ENCODE measurements around the gene MYBBP1A. TPM values are rescaled to one million over a fixed set of nuclear protein-coding genes. Genes with fewer than 3 reads are reported as not detected.

The MYBBP1A gene
- total and polyA plus RNA-seq, 3 experiments from 2014 or later: 34.1 to 157 (median 148) TPM

DNA sequence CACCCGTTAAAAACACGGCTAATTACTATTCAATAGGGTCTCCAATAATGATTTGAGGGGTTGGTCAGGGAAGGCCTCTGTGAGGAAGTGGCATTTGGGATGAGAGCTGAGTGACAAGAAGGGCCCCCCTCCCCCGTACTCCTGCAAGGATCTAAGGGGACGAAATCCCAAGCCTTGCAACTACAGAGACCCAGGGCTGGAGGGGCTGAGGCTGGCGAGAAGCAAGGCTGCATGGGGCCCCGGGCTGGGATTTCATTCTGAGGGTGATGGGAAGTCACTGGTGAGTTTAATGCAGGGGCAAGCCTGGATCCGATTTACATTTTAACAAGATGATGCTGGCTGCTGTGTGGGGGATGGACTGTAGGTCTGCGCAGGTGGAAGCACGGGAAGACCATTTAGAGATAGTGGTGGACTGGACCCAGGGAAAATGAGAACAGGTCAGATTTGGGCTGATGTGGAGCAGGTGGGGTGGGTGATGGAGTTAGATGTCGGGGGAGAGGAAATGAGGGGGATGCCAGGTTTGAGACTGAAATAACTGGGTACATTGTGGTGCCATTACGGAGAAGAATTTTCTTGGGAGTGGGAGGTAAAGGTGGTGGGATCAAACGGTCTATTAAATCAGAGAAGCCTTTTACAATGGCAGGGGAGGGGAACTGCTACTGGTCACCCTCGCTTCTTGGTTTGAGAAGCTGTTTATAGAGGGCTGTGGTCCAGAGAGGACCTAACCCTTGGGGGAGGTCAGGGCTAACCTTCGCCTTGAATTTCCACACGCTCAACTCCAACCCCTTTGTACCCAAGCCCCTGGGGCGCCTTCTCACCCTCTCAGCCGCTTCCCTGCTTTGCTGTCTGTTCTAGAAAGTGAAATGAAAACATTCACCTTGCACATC, 932 bp upstream of the MYBBP1A start:
- no peaks in the 10 kb centered on the region for H3K9me3 ChIP-seq (ENCODE audit: low read length)
- H3K4me3 Mint-ChIP-seq: peak overlapping the region; percentile 83 to 97 (median 96)
- H3K9me3 Mint-ChIP-seq: no peaks in the 10 kb centered on the region
- CTCF ChIA-PET: interaction anchor here (1.7 to 2.5 kb wide), 2 partner anchors 10 to 11 kb away, joined by 14 to 18 read pairs; no protein-coding TSS in a partner anchor
- peaks cover 0 to 35% (median 1%) of the 10 kb centered on the region in 3 donors for H3K36me3 Mint-ChIP-seq
- H3K36me3 ChIP-seq (ENCODE audit: insufficient read depth, low read length): peaks cover 7% of the 10 kb centered on the region
- H3K4me3 ChIP-seq (ENCODE audit: low read length): peak overlapping the region; percentile 75
- H3K27me3 ChIP-seq (ENCODE audit: insufficient read depth, low read length, poor library complexity, severe bottlenecking): no peaks in the 10 kb centered on the region
- peak overlapping the region; percentile 65 to 99 (median 97) for H3K27ac Mint-ChIP-seq
- no peaks in the 10 kb centered on the region for H3K27me3 Mint-ChIP-seq
- H3K4me1 ChIP-seq (ENCODE audit: insufficient read depth, low read length): peaks cover 21% of the 10 kb centered on the region
- POLR2A ChIA-PET: interaction anchor here (0.6 to 1.0 kb wide), 4 partner anchors 11 to 294 kb away, joined by 3 to 4 read pairs (median 4); partner anchors contain the start of gene SPNS3
- no peak for DNase-seq
- H3K4me1 Mint-ChIP-seq: peaks cover 27 to 30% (median 30%) of the 10 kb centered on the region in 3 donors
- peak overlapping the region; percentile 59 for H3K27ac ChIP-seq (ENCODE audit: low read depth, low read length)

DNA sequence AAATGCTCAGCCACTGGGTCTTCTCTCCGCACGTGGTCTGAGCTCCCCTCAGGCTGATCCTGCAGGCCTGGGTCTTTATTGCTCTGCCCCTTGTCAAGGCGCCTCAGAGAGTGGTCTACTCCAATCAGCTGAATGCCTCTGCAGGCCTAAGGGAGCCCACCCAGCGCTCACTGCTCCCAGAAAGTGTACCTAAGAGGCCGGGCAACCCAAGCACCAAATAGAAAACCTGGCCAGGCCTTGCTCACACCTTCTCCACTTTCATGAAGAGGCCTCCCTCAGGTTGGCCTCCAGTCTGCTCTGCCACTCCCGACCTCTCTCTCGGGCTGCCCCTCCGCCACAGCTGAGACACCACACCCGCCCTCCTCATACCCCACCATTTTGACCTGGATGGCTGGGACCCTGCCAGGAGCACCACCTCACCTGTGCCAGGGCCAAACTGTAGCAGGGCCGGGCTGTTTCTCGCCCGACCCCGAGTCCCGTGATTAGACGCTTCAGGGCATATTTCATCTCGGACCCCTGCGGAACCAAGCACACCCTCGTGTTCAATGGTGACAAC, 665 bp downstream of the MYBBP1A start:
- Histone ChIP-seq H3K4me3 (ENCODE audit: low read length) (peak overlapping the region; percentile 75), H3K27me3 (ENCODE audit: insufficient read depth, low read length, poor library complexity, severe bottlenecking) (no peaks in the 10 kb centered on the region), H3K36me3 (ENCODE audit: insufficient read depth, low read length) (peaks cover 22% of the 10 kb centered on the region), H3K4me1 (ENCODE audit: insufficient read depth, low read length) (peaks cover 21% of the 10 kb centered on the region), H3K9me3 (ENCODE audit: low read length) (no peaks in the 10 kb centered on the region), H3K27ac (ENCODE audit: low read depth, low read length) (peak overlapping the region; percentile 59)
- ChIA-PET CTCF (interaction anchor here (2.5 kb wide), 1 partner anchor 12 kb away, joined by 14 read pairs; no protein-coding TSS in a partner anchor), POLR2A (interaction anchor here (0.7 kb wide), 1 partner anchor 12 kb away, joined by 3 read pairs; no protein-coding TSS in a partner anchor)
- peak overlapping the region; percentile 83 to 97 (median 96) for H3K4me3 Mint-ChIP-seq
- no peak for DNase-seq
- no peaks in the 10 kb centered on the region for H3K27me3 Mint-ChIP-seq
- H3K4me1 Mint-ChIP-seq: peaks cover 27 to 32% (median 30%) of the 10 kb centered on the region in 3 donors
- H3K36me3 Mint-ChIP-seq: peaks cover 0 to 51% (median 3%) of the 10 kb centered on the region in 3 donors
- peak overlapping the region; percentile 65 to 99 (median 94) for H3K27ac Mint-ChIP-seq
- no peaks in the 10 kb centered on the region for H3K9me3 Mint-ChIP-seq

DNA sequence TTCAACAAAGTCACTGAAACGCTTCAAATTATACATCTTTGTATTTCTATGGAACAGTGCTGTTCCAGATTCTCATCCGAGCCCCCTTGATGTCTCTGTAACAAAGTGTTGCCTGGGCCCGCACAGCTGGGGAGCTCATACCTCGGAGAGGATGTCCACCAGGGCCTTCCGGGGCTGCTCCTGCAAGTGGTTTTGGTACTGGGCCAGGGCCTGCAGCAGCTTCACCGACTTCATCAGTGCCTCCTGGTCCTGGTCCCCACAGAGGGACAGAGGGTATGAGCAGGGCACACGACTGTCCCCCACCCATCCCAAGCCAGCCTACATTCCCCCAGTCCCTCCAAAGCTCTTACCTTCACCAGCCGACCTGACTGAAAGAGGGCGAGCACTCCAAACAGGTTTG, 1.5 kb downstream of the MYBBP1A start:
- Mint-ChIP-seq H3K36me3 (peaks cover 0 to 58% (median 3%) of the 10 kb centered on the region in 3 donors), H3K4me3 (peak overlapping the region in 6 of 7 donors; percentile 94 to 97 (median 96)), H3K9me3 (no peaks in the 10 kb centered on the region), H3K27ac (peak overlapping the region in 1 of 8 donors; percentile 50), H3K27me3 (no peaks in the 10 kb centered on the region), H3K4me1 (peaks cover 27 to 32% (median 30%) of the 10 kb centered on the region in 3 donors)
- DNase-seq: no peak
- peak overlapping the region; percentile 75 for H3K4me3 ChIP-seq (ENCODE audit: low read length)
- ChIA-PET CTCF (interaction anchor here (1.4 to 2.5 kb wide), 2 partner anchors 13 kb away, joined by 4 to 14 read pairs; no protein-coding TSS in a partner anchor), POLR2A (no interaction called here)
- no peaks in the 10 kb centered on the region for H3K27me3 ChIP-seq (ENCODE audit: insufficient read depth, low read length, poor library complexity, severe bottlenecking)
- no peaks in the 10 kb centered on the region for H3K9me3 ChIP-seq (ENCODE audit: low read length)
- peaks cover 21% of the 10 kb centered on the region for H3K4me1 ChIP-seq (ENCODE audit: insufficient read depth, low read length)
- no peak overlapping the region for H3K27ac ChIP-seq (ENCODE audit: low read depth, low read length)
- H3K36me3 ChIP-seq (ENCODE audit: insufficient read depth, low read length): peaks cover 30% of the 10 kb centered on the region

DNA sequence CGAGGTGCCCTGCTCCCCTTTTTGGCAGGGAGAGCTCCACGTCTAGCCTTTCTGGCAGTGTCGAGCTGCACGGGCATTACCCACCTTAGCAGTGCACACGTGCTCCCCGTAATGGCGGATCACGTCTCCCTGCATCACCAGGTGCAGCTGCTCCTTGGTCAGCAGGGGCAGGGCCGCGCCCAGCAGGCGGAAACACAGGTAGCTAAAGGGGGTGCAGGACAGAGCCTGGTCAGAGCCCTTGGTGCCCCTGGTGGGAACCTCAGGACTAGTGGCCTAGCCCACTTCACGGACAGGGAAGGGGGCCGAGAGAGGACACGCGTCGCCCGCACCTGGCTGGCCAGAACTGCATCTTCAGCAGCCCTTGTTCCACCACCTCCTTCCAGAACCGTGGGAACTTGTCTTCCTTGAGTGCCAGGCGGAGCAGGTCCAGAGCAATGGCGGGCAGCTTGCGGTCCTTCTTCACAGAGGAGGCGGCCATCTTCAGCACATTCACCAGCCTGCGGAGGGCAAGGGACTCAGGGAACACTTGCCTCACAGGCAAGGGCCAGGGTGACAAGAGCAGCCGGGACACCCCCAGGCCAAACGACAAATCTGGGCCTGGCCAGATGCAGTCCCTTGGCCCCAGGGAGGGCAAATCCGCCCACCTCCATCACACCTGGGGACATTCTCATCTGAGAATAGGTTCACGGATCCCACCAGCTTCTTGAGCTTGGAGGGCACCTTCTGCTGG, 3.2 kb downstream of the MYBBP1A start:
- Mint-ChIP-seq H3K36me3 (peaks cover 0 to 73% (median 3%) of the 10 kb centered on the region in 3 donors), H3K4me1 (peaks cover 27 to 32% (median 30%) of the 10 kb centered on the region in 3 donors), H3K27me3 (no peaks in the 10 kb centered on the region), H3K27ac (no peak overlapping the region), H3K4me3 (peak overlapping the region in 2 of 7 donors; percentile 15 to 54), H3K9me3 (no peaks in the 10 kb centered on the region)
- ChIA-PET CTCF (interaction anchor here (1.4 kb wide), 1 partner anchor 15 kb away, joined by 4 read pairs; no protein-coding TSS in a partner anchor), POLR2A (no interaction called here)
- H3K9me3 ChIP-seq (ENCODE audit: low read length): no peaks in the 10 kb centered on the region
- H3K36me3 ChIP-seq (ENCODE audit: insufficient read depth, low read length): peaks cover 45% of the 10 kb centered on the region
- no peak for DNase-seq
- no peaks in the 10 kb centered on the region for H3K27me3 ChIP-seq (ENCODE audit: insufficient read depth, low read length, poor library complexity, severe bottlenecking)
- H3K4me1 ChIP-seq (ENCODE audit: insufficient read depth, low read length): peaks cover 21% of the 10 kb centered on the region
- no peak overlapping the region for H3K27ac ChIP-seq (ENCODE audit: low read depth, low read length)
- no peak overlapping the region for H3K4me3 ChIP-seq (ENCODE audit: low read length)

DNA sequence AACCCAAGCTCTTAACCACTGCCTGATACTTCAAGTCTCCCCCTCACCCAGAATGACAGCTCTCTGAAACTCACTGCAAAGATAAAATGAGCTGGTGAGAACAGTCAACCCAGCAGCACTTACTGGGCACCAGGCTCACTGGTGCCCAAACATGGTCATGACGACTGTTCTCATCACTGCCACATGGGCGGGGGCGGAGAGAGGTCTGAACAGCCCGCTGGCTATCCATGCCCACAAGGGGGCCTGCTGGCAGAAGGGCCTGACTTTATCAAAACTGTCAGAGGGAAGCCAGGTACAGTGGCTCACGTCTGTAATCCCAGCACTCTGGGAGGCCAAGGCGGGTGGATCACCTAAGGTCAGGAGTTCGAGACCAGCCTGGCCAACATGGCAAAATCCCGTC, 4.0 kb downstream of the MYBBP1A start:
- Mint-ChIP-seq H3K4me1 (peaks cover 25 to 31% (median 28%) of the 10 kb centered on the region in 3 donors), H3K9me3 (no peaks in the 10 kb centered on the region), H3K27me3 (no peaks in the 10 kb centered on the region), H3K4me3 (no peak overlapping the region), H3K27ac (peak overlapping the region in 1 of 8 donors; percentile 47), H3K36me3 (peaks cover 0 to 80% (median 3%) of the 10 kb centered on the region in 3 donors)
- Histone ChIP-seq H3K4me1 (ENCODE audit: insufficient read depth, low read length) (peaks cover 19% of the 10 kb centered on the region), H3K27me3 (ENCODE audit: insufficient read depth, low read length, poor library complexity, severe bottlenecking) (no peaks in the 10 kb centered on the region), H3K27ac (ENCODE audit: low read depth, low read length) (no peak overlapping the region), H3K9me3 (ENCODE audit: low read length) (no peaks in the 10 kb centered on the region), H3K4me3 (ENCODE audit: low read length) (no peak overlapping the region), H3K36me3 (ENCODE audit: insufficient read depth, low read length) (peaks cover 51% of the 10 kb centered on the region)
- CTCF ChIA-PET: interaction anchor here (0.9 kb wide), 1 partner anchor 42 kb away, joined by 3 read pairs; no protein-coding TSS in a partner anchor
- DNase-seq: no peak
- POLR2A ChIA-PET: no interaction called here

DNA sequence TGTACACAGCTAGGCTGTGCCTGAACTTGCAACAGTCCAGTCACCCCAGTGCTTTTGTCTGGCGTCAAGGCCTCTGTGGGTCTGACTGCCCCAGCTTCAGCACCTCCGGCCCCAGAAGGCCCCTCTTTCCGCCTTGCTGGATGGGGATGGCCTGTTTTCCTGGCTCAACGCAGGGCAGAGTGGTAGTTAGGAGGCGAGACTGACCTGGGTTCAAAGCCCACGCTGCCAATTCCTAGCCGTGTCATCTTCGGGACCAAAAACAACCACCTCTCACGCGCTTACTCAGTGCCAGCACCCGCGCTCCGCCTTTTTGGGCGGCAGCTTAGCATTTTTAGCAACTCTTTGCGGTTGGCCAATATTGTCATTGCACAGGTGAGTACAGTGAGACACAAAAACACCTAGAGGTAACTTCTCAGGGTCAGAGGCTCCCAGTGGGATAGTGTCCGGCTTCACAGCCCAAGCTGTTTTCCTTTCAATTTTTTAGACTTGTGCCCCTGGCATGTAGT, 4.6 kb downstream of the MYBBP1A start:
- Mint-ChIP-seq H3K27ac (no peak overlapping the region), H3K36me3 (peaks cover 0 to 85% (median 3%) of the 10 kb centered on the region in 3 donors), H3K4me3 (no peak overlapping the region), H3K27me3 (no peaks in the 10 kb centered on the region), H3K9me3 (no peaks in the 10 kb centered on the region), H3K4me1 (peaks cover 20 to 25% (median 22%) of the 10 kb centered on the region in 3 donors)
- CTCF ChIA-PET: interaction anchor here (0.9 to 2.5 kb wide), 2 partner anchors 14 to 41 kb away, joined by 3 to 8 read pairs; no protein-coding TSS in a partner anchor
- H3K27ac ChIP-seq (ENCODE audit: low read depth, low read length): no peak overlapping the region
- no peaks in the 10 kb centered on the region for H3K27me3 ChIP-seq (ENCODE audit: insufficient read depth, low read length, poor library complexity, severe bottlenecking)
- peaks cover 15% of the 10 kb centered on the region for H3K4me1 ChIP-seq (ENCODE audit: insufficient read depth, low read length)
- no peak overlapping the region for H3K4me3 ChIP-seq (ENCODE audit: low read length)
- H3K9me3 ChIP-seq (ENCODE audit: low read length): no peaks in the 10 kb centered on the region
- H3K36me3 ChIP-seq (ENCODE audit: insufficient read depth, low read length): peaks cover 51% of the 10 kb centered on the region
- DNase-seq: no peak
- POLR2A ChIA-PET: interaction anchor here (0.5 kb wide), 1 partner anchor 100 kb away, joined by 3 read pairs; no protein-coding TSS in a partner anchor

DNA sequence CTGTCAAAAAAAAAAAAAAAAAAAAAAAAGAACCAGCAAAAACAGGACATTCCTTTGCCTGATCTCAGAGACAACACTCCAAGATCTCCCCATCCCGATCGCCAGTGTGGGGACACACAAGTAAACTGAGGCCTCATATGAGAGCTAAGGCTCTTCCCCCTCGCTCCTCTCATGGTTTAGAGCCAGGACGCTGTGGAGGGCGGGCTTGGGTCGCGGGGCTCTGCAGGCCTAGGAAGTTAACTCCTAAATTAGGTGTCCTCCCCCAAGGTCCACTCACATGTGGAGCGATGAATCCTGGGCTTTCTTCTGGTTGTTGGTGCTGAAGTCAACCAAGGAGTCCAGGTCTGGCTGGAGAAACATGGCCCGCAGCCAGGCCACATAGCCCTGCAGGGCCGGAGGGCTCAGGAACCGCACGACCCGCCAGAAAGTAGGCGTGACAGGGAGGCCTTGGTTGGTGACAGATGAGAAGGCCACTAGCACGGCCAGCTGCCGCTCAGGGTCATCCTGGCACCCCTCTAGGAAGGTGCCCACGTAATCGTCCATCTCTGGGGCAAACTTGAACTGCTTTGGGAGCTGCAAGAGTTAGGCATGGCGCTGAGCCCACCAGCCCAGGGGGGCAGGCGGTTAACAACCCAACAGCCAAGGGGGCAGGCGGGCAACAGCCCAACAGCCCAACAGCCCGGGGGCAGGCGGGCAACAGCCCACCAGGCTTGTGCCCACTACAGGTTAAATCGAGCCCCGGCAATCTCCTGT, 5.2 kb downstream of the MYBBP1A start:
- no peak overlapping the region for H3K27ac ChIP-seq (ENCODE audit: low read depth, low read length)
- H3K36me3 ChIP-seq (ENCODE audit: insufficient read depth, low read length): peaks cover 51% of the 10 kb centered on the region
- ChIA-PET CTCF (interaction anchor here (0.9 to 2.5 kb wide), 2 partner anchors 15 to 41 kb away, joined by 3 to 8 read pairs; no protein-coding TSS in a partner anchor), POLR2A (interaction anchor here (0.5 to 0.7 kb wide), 2 partner anchors 101 to 867 kb away, joined by 3 to 5 read pairs; no protein-coding TSS in a partner anchor)
- H3K27ac Mint-ChIP-seq: no peak overlapping the region
- no peaks in the 10 kb centered on the region for H3K27me3 ChIP-seq (ENCODE audit: insufficient read depth, low read length, poor library complexity, severe bottlenecking)
- peaks cover 0 to 83% (median 3%) of the 10 kb centered on the region in 3 donors for H3K36me3 Mint-ChIP-seq
- no peak overlapping the region for H3K4me3 Mint-ChIP-seq
- peaks cover 13 to 19% (median 16%) of the 10 kb centered on the region in 3 donors for H3K4me1 Mint-ChIP-seq
- H3K4me3 ChIP-seq (ENCODE audit: low read length): no peak overlapping the region
- no peak for DNase-seq
- H3K4me1 ChIP-seq (ENCODE audit: insufficient read depth, low read length): peaks cover 15% of the 10 kb centered on the region
- no peaks in the 10 kb centered on the region for H3K27me3 Mint-ChIP-seq
- no peaks in the 10 kb centered on the region for H3K9me3 ChIP-seq (ENCODE audit: low read length)
- no peaks in the 10 kb centered on the region for H3K9me3 Mint-ChIP-seq

All from CD8-positive, alpha-beta memory T cell (primary cell).